Regular cardiac myocyte (primary cell): ENCODE results near the gene ABHD12. TPM values are rescaled to one million over a fixed set of nuclear protein-coding genes. Genes with fewer than 3 reads are reported as not detected.

ENCODE experiments used
- total RNA-seq: library from RNA; depleted of rRNA; stranded (reverse); fragments of >200 nt; gene quantifications from 2 replicates; pipeline ENCODE4 v1.2.3, GENCODE V29; 2014

ABHD12 gene
- total RNA-seq, result 58.9 and 61.4 TPM in 2 replicates

GRCh38 chr20:25390538-25391528 lies at the start of gene ABHD12:
ABHD12 (minus strand) TSS chr20:25390835; CDS start chr20:25390703, 132 bp downstream.

GRCh38 chr20:25407311-25408169 lies 16.9 kb upstream of the ABHD12 start, which contains the start of gene GINS1:
GINS1 (plus strand) TSS chr20:25407673; CDS start chr20:25407821, 148 bp downstream.

Other genes starting within 250 kb of the ABHD12 start
- gene ENTPD6, start 195.1 kb downstream of the ABHD12 start, total RNA-seq, result 44.3 and 81.9 TPM in 2 replicates
- 54.7 and 195 TPM in 2 replicates for gene PYGB, start 142.8 kb downstream of the ABHD12 start, total RNA-seq
- gene GINS1, start 16.8 kb upstream of the ABHD12 start, total RNA-seq, result 3.1 and 29.3 TPM in 2 replicates
- gene NINL, start 194.7 kb upstream of the ABHD12 start, total RNA-seq, result 3.1 and 10.1 TPM in 2 replicates
- 8.7 and 11.9 TPM in 2 replicates for gene NANP, start 233.2 kb upstream of the ABHD12 start, total RNA-seq